ENCODE measurements around the gene PTPRD.

PTPRD gene

DNA sequence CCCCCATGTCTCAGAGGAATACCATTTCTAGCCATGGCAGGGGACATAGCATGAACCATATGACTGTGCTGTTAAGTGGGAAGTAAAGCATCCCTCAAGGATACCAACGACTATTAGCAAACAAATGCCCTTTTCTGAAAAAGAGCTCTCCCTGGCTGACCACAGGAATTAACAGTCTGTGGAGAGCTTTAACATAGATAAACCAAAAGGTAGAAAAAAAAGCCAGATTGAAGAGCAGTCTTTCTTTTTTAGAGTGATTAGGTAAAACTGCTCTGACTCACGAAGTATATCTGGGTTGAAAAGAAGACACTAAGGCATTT, 2280.5 kb downstream of the PTPRD start:
- no peak for DNase-seq

DNA sequence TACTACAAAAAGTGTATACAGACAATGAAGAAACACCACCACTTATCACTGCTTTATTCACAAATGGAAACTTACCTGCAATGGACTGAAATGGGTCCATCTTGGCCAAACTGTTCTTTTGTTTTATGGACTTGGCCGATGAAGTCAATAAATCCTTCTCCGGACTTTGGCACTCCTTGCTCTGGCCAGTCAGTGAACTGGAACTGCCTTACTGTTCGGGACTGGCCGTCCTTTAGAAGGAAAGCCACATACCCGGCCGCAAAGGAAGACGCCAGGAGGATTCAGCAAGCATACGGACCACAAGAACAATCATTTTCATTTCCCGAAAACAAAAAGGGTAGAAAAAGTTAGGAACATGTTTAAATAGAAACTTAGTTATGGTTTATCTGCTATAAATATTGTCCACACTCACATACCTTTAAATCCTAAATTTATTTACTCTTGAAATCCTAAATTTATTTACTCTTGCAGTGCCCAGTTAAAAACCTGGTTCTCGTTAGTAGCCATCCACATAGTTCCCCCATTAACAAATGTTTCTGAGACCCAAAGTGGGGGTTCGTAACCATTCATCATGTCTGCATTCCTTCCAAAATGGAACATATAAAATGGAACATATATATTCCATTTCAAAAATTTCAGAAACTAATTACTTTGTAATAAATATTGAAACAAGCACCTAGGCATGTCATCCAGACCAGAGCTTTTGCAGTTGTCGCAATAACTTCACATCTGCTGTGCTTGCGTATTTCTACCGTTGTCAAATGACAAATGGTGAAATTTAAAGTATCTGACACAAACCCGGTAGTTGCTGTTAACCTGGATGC, 2281.1 kb downstream of the PTPRD start:
- no peak for DNase-seq

DNA sequence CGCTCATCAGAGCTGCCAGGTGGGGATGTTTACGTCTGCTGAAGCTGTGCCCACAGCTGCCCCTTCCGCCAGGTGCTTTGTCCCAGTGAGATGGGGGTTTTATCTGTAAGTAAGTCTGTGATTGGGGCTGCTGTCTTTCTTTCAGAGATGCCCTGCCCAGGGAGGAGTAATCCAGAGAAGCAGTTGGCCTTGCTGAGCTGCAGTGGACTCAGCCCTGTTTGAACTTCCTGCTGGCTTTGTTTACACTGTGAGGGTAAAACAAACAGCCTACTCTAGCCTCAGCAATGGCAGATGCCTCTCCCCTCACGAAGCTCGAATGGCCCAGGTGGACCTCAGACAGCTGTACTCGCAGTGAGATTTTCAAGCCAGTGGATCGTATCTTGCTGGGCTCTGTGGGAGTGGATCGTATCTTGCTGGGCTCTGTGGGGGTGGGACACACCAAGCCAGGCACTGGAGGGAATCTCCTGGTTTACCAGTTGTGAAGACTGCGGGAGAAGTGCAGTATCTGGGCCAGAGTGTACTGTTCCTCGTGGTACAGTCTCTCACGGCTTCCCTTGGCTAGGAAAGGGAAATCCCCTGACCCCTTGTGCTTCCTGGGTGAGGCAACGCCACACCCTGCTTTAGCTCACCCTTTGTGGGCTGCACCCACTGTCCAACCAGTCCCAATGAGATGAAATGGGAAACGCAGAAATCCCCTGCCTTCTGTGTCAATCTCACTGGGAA, 2283.1 kb downstream of the PTPRD start:
- no peak for DNase-seq

DNA sequence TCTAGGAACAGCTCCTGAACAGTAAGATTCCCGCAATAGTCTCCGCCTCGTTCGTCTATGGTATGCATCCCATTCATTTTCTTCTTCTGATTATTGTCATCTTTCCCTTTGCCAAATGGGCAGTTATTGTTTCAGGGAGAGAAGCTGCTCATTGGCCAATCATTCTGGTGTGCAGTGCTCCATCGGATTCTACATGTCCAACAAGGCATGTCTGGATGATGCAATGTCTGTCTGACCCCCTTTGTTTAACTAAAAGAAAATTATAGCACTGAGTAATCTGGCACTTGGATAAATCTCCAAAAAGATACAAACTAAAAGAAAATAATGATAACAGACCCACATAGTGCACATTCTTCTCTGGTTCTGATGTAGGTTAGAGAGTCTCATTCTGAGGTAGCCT, 2297.6 kb downstream of the PTPRD start:
- no peak for DNase-seq

DNA sequence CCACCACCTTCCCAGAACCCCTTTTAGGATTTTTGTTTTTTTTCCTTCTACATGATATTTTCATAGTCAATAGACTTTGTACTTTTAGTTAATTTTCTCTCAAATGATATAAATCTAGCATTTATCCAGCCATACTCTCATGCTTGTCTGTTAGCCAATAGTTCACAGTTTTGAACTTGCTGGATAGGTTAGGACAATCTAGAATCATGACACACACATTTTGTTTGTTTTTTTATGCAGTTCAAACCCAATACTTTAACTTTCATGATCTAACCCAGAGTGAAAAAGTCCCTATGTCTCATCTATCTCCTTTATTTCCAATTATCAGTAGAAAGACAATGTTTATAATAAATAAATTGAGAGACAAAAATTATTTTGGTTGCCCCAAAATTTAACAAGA, 2303.5 kb downstream of the PTPRD start:
- DNase-seq = no peak

DNA sequence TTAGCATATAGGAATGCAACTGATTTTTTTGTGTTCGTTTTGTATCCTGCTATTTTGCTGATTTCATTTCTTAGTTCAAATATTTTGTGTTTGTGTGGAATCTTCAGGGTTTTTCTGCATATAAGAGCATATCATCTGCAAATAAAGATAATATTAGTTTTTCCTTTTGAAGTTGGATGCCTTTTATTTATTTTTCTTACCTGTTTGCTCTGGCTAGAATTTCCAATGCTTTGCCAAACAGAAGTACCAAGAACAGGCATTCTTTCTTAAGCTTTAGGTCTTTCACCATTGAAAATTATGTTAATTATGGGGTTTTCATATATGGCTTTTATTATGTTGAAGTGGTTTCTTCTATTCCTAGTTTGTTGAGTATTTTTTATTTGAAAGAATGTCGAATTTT, 2308.1 kb downstream of the PTPRD start:
- DNase-seq = no peak

DNA sequence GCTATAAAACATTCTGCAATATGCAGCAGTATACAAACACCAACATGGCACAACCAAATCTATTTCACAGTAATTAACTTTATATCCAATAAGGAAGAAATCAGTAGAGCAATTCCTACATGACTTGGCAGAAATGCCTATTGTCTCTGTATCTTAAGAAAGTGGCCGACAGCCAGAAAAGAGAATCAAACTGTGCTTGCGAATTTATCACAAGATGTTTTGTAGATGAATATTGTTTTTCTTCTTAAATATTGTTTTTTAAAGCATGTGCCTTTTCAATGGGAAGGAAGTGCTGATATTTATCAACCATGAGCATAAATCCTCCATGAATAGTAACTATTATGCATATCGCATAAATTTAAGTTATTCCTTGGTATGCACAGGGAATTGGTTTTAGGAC, 2311.5 kb downstream of the PTPRD start:
- no peak for DNase-seq

DNA sequence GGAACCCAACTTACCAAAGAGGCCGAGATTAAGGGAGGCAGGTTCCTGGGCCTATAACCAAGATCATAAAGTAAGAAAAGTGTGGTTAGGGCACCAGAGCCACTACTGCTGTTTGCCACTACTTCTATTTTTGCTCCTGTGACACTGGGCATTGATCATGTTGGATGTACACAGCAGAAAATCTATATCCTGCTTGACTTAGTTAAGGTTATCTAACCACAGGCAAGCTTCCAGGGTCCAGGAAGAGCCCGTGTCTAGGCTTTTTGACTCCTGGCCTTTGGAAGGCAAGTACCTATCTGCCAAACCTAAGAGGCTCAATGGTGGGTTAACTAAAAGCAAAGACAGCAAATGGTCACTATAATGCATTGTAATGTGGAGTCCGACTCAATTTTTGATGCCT, 2315.8 kb downstream of the PTPRD start:
- no peak for DNase-seq

DNA sequence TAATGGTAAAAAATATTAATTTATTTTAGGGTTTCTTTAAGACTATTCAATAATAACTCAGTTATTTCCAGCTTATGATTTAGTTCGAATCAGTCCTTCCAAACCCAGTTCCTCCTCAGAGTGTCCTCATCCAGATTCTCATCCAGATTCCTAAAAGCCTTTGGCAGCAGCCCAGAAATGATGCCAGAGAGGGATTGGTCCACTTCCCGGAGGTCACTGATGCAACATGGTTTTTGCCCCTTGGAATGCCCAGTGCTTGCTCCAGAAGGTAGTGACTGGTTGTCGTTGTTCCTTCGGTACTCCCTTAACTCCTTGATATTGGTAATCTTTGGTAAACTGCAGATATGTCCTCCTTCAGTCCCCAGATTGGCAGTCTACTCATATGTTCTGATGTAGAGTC, 2320.1 kb downstream of the PTPRD start:
- DNase-seq = no peak

DNA sequence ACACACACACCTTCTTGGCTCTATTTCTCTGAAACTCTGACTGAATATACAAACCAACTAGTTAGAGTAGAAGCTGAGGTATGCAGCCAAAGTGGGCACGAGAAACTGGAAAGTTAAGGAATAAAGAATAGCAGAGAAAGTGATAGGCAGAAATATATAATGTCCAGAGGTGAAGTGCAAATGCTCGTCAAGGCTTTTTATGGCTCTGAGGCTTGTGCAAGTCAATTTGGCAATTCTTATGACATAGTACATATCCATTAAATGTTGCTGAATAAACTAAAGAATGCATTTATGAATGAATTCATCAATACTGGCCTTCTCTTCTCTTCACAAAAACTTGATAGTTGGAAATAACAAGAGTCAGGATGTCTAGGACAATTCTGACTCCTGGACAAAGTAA, 2323.1 kb downstream of the PTPRD start:
- DNase-seq = no peak

DNA sequence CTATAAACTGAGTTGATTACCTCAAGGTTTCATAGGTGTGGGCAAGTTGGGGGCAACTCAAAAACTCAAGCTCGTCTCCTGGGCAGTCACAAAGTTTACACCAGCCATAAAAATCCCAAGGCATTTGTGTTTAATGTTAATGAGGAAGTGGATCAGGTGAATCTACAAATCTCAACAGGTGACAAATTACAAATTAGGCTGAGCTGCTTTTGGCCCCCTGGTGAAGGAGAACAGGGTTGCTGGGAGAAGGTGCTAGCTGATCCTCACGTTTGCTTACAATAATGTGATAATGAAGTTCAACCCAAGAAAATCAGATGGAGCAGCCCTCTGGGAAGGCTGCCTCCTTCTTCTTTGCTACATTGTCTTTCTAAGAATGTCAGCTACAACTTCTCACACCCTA, 2324.8 kb downstream of the PTPRD start:
- no peak for DNase-seq

DNA sequence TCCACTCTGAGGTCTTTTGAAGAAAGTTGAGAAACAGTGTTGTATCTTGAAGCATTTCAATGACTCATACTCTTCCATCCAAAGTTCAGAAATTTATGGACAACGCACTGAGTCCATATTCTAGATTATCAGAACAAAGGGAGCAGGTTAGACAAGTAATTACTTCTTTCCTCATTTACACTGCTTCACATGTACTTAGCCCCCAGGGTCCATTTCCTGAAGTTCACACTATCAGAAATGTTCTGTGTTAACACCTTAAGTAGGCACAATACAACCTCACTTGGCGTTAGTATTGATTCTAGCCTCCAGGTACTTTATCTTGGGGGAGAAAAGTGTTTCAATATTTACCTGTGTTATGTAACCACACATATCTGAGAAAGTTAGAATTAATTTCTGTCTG, 2325.3 kb downstream of the PTPRD start:
- no peak for DNase-seq

DNA sequence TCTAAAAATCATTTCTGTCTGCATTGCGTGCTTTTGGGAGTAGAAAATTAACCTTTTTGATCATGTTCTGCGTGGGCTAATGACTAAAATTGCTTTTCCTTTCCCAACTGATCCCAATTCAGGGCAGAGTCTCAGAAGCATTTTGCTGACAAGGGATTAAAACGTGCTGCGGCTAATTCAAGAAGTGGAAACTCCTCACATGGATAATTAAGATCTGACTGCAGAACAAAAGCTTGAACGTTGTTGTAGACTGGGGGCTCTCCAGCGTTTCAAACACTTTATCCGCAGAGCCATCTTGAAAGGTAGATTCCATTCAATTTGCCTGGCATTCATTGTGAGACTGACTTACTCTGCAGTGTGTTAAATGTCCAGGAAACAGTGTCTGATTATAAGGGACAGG, 2327.9 kb downstream of the PTPRD start:
- no peak for DNase-seq

DNA sequence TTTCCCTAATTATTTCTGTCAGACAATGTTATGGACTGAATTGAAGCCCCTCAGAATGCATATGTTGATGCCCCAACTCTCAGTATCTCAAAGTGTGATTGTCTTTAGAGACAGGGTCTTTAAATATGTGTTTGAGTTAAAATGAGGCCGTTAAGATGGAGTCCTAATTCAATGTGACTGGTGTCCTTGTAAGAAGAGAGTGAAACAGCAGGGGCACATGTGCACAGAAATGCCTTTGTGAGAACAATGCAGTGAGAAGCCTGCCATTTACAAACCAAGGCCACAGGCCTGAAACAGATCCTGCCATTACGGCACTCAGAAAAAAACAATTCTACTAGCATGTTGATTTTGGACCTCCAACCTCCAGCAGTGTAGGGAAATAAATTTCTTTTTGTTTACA, 2330.3 kb downstream of the PTPRD start:
- DNase-seq = no peak

DNA sequence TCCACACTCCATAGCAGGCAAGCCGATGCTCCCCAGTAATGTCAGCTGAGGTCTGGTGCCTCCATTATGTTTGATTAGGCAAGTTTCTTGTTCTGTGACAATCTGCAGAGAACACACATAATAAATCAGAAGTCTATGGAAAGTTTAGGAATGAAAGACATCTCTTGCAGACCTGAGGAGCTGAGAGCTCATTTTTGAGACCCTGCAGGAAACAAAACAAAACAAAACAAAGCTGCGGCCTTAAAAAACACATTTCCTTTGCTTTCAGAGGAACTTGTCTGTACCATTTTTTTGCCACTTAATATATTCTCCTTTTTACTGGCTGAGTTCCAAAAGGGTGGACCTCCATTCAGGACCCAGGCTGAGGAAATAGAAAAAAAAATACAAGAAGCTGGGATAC, 2332.0 kb downstream of the PTPRD start:
- DNase-seq = no peak

DNA sequence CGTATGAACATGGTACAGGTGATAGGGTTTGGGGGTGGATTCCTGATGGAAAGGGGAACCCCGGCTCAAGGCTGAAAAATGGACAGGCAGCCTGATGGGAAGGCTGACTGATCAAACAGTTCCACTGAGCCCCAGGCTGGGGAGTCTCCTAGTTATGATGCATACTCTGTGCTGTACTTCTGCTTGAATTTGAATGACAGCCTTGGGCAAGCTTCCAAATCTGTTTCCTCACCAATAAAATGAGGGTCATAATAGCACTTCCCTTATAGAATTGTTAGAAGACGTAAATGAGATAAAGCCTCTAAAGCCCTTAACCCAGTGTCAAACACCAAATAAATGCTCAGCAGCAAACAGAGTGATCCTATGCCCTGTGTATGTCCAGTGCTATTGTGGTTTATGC, 2334.8 kb downstream of the PTPRD start:
- no peak for DNase-seq

DNA sequence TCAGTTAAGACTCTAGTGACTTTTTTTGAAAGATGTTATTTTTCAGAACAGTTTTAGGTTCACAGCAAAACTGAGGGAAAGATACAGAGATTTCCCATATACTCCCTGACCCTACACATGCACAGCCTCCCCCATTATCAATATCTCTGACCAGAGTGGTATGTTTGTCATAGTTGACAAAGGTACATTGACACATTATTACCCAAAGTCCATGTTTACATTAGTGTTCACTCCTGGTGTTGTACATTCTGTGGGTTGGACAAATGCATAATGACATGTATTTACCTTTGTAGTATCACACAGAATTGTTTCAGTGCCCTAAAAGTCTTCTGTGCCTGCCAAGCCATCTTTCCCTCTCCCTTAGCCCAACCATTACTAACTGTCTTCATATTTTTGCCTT, 2342.6 kb downstream of the PTPRD start:
- DNase-seq = no peak

DNA sequence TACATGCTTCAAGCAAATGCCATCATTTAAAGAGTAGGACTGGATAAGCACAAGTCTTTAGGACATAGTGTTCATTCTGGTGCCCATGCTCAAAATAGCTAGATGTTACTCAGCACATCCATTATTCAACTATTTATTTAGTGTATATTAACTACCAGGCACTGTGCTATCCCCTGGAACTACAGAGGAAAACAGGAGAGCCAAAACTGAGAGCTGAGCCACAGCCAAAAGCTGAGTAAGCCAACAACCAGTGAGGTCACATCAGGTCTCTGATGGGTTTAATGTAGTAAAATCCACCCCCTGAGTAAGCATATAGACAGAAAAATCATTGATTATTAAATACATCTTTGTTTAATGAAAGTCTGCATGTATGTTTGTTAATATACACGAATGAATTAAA, 2343.9 kb downstream of the PTPRD start:
- no peak for DNase-seq

DNA sequence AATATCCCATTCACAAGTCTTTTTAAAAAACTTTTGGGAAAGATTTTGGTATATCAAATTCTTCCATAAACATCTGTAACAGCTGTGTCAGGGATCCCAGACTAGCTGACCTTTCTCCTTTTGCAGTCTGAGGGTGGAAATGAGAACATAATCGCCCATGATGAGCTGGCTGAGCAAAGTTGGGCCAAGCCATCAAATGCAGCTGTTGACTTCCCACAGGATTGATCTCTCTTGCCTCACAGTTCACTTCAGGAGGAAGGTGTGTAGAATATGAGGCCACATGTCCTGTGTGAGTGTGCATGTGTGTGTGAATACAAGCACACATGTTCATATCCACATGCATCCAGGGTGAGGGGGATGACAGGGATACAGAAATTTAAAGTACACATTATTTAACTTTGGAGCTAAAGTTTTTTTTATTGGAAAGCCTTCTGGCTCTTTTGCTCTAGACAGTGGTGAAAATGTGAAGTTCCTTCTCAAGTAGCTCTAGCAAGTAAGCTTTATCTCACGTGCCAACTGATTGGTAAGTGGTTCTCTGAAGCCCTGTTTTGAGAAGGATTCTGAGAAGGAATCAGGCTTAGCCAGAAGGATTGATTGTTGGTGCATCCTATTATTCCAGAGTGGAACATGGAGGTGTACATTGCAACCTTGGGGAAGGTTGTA, 2344.5 kb downstream of the PTPRD start:
- DNase-seq = no peak

DNA sequence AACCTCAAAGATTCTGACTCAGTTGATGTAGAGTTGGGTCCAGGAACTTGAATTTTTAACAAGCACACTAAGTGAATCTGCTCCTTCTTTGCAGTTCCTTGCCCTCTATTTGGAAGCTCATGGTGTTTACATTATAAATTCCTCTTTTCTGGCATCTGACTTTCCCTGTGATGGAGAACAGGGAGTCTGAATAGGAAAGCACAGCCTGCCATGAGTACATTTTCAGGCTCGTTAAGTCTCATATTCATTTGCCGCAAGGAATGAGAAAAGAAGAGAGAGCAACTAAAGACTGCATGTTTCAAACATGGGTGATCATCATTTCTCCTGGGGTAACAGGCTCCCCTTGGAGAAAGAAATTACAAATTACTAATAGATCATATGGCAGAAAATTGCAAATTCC, 2345.2 kb downstream of the PTPRD start:
- no peak for DNase-seq

DNA sequence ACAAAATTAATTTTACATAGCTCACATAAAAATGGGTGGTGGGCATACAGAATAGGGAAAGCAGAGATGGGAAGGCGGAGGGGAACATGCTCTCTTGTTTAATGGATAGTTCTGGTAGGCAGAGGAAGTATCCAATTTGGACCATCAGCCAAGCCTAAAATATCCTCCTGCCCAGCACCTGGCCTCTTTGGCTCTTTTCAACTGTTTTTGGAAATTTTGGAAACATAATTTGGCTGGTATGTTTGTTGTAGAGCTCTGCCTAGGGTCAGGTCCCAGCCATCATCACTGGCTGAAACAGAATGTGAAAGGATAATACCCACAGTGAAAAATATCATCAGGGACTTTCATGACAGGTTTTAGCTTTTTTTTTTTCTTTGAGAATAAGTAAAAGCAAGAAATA, 2345.9 kb downstream of the PTPRD start:
- DNase-seq = no peak

DNA sequence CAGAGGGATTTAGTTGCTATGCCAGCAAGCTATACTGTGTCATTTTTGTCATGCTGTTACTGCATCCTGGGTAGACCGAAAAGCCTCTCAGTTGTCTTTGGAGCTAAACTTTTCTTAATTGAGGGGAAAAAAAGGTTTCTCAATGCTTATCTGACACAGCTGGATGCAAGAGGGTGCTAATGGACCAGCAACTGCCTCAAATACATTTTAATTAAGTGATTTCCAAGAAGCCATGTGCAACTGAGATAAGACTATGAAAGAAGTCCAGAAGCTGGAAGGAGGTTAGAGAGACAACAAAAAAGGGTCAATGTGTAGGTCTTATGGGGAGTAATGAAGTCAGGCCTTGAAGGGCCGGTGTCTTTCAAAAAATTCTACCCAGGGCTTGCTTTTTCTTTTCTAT, 2347.5 kb downstream of the PTPRD start:
- DNase-seq = no peak

Measured in CD4-positive, alpha-beta T cell treated with Interferon alpha-2 for 1 hour (primary cell).